ENCODE results near the gene PDZD4. TPM values are rescaled to one million over a fixed set of nuclear protein-coding genes. Genes with fewer than 3 reads are reported as not detected.
A peak's percentile ranks its signal among the peaks of the same experiment; 100 is the strongest.

Gene PDZD4
- total RNA-seq, 1 donor: under 0.01 TPM

GRCh38 chrX:153825042-153825441, 5.3 kb downstream of the PDZD4 start:
- DNase-seq (ENCODE audit: insufficient read length, low spot score, missing footprints): peak; percentile 76
- H3K79me2 ChIP-seq (ENCODE audit: insufficient read depth, low read length): no peaks in the 10 kb centered on the region
- no peaks in the 10 kb centered on the region for H4K20me1 ChIP-seq (ENCODE audit: insufficient read depth, low read length)
- peaks cover 37% of the 10 kb centered on the region for H3K27me3 ChIP-seq (ENCODE audit: insufficient read depth, low read length)
- H3K4me3 ChIP-seq (ENCODE audit: insufficient read depth, low read length): no peak overlapping the region
- H3K4me2 ChIP-seq (ENCODE audit: insufficient read depth, low read length): no peak overlapping the region
- no peak for TF ChIP-seq CTCF (IDR thresholded peaks at IDR 0.05; ENCODE audit: extremely low read depth, low read depth, low read length)
- H3K9me3 ChIP-seq (ENCODE audit: low read depth, low read length): no peaks in the 10 kb centered on the region
- H3K36me3 ChIP-seq (ENCODE audit: insufficient read depth, low read length): no peaks in the 10 kb centered on the region
- no peak overlapping the region for H3K27ac ChIP-seq (ENCODE audit: low read depth, low read length)
- H3K4me1 ChIP-seq (ENCODE audit: insufficient read depth, low read length): no peaks in the 10 kb centered on the region
- H2AFZ ChIP-seq (ENCODE audit: low read length): no peak overlapping the region

- Histone ChIP-seq H3K4me2 (ENCODE audit: insufficient read depth, low read length) (no peak overlapping the region), H3K79me2 (ENCODE audit: insufficient read depth, low read length) (no peaks in the 10 kb centered on the region), H3K27ac (ENCODE audit: low read depth, low read length) (no peak overlapping the region), H2AFZ (ENCODE audit: low read length) (no peak overlapping the region), H4K20me1 (ENCODE audit: insufficient read depth, low read length) (no peaks in the 10 kb centered on the region), H3K4me3 (ENCODE audit: insufficient read depth, low read length) (no peak overlapping the region), H3K9me3 (ENCODE audit: low read depth, low read length) (no peaks in the 10 kb centered on the region), H3K4me1 (ENCODE audit: insufficient read depth, low read length) (no peaks in the 10 kb centered on the region), H3K27me3 (ENCODE audit: insufficient read depth, low read length) (peaks cover 35% of the 10 kb centered on the region), H3K36me3 (ENCODE audit: insufficient read depth, low read length) (no peaks in the 10 kb centered on the region)
- TF ChIP-seq CTCF (IDR thresholded peaks at IDR 0.05; ENCODE audit: extremely low read depth, low read depth, low read length): no peak
- DNase-seq (ENCODE audit: insufficient read length, low spot score, missing footprints): peak; percentile 74
Measured at GRCh38 chrX:153824348-153824747, 6.0 kb downstream of the PDZD4 start.

GRCh38 chrX:153821066-153821465, 9.3 kb downstream of the PDZD4 start:
- H3K79me2 ChIP-seq (ENCODE audit: insufficient read depth, low read length): no peaks in the 10 kb centered on the region
- no peaks in the 10 kb centered on the region for H4K20me1 ChIP-seq (ENCODE audit: insufficient read depth, low read length)
- no peaks in the 10 kb centered on the region for H3K9me3 ChIP-seq (ENCODE audit: low read depth, low read length)
- H3K27ac ChIP-seq (ENCODE audit: low read depth, low read length): no peak overlapping the region
- H3K4me1 ChIP-seq (ENCODE audit: insufficient read depth, low read length): no peaks in the 10 kb centered on the region
- H3K4me3 ChIP-seq (ENCODE audit: insufficient read depth, low read length): no peak overlapping the region
- no peaks in the 10 kb centered on the region for H3K36me3 ChIP-seq (ENCODE audit: insufficient read depth, low read length)
- no peak overlapping the region for H3K4me2 ChIP-seq (ENCODE audit: insufficient read depth, low read length)
- peaks cover 20% of the 10 kb centered on the region for H3K27me3 ChIP-seq (ENCODE audit: insufficient read depth, low read length)
- H2AFZ ChIP-seq (ENCODE audit: low read length): no peak overlapping the region
- peak; percentile 73 for DNase-seq (ENCODE audit: insufficient read length, low spot score, missing footprints)
- TF ChIP-seq CTCF (IDR thresholded peaks at IDR 0.05; ENCODE audit: extremely low read depth, low read depth, low read length): no peak

GRCh38 chrX:153820601-153821000, 9.7 kb downstream of the PDZD4 start:
- H3K9me3 ChIP-seq (ENCODE audit: low read depth, low read length): no peaks in the 10 kb centered on the region
- no peaks in the 10 kb centered on the region for H3K4me1 ChIP-seq (ENCODE audit: insufficient read depth, low read length)
- H3K4me2 ChIP-seq (ENCODE audit: insufficient read depth, low read length): no peak overlapping the region
- H3K4me3 ChIP-seq (ENCODE audit: insufficient read depth, low read length): no peak overlapping the region
- no peak for TF ChIP-seq CTCF (IDR thresholded peaks at IDR 0.05; ENCODE audit: extremely low read depth, low read depth, low read length)
- no peaks in the 10 kb centered on the region for H4K20me1 ChIP-seq (ENCODE audit: insufficient read depth, low read length)
- peak; percentile 80 for DNase-seq (ENCODE audit: insufficient read length, low spot score, missing footprints)
- no peaks in the 10 kb centered on the region for H3K79me2 ChIP-seq (ENCODE audit: insufficient read depth, low read length)
- peaks cover 20% of the 10 kb centered on the region for H3K27me3 ChIP-seq (ENCODE audit: insufficient read depth, low read length)
- H2AFZ ChIP-seq (ENCODE audit: low read length): no peak overlapping the region
- H3K36me3 ChIP-seq (ENCODE audit: insufficient read depth, low read length): no peaks in the 10 kb centered on the region
- H3K27ac ChIP-seq (ENCODE audit: low read depth, low read length): no peak overlapping the region

All from osteoblast (primary cell).